ENCODE results near the gene MYO1C. TPM values are rescaled to one million over a fixed set of nuclear protein-coding genes. Genes with fewer than 3 reads are reported as not detected.
"Not testable (repeated sequence)": the region's sequence is repeated elsewhere in the genome, so short reads cannot be mapped to it uniquely, and the experiment has no call there.

Gene MYO1C
- total RNA-seq, 2 donors from 2014 or later: 32.8 to 49.9 TPM

GRCh38 chr17:1518410-1518809 lies 25.9 kb upstream of the MYO1C start:
- ATAC-seq (replicated peaks in 1 of 2): no peak
- H3K36me3 Mint-ChIP-seq (ENCODE audit: insufficient read depth in 2 of 2): peaks cover 0 to 3% of the 10 kb centered on the region in 2 donors
- DNase-seq: no peak
- peaks cover 32% of the 10 kb centered on the region for H3K4me1 Mint-ChIP-seq (ENCODE audit: low read depth)
- H3K9me3 Mint-ChIP-seq: no peaks in the 10 kb centered on the region
- peak overlapping the region; percentile 89 to 95 for H3K4me3 Mint-ChIP-seq
- no peak overlapping the region for H3K27ac Mint-ChIP-seq
- H3K27me3 Mint-ChIP-seq (ENCODE audit: low read depth): no peaks in the 10 kb centered on the region

GRCh38 chr17:1516388-1517161 lies 24.1 kb upstream of the MYO1C start, which contains the start of gene INPP5K:
INPP5K (minus strand) TSS chr17:1516612; CDS start chr17:1516499, 113 bp downstream.
- ATAC-seq (replicated peaks in 1 of 2) (peak; percentile 95), DNase-seq (peak; percentile 98 to 99)
- Mint-ChIP-seq H3K27me3 (ENCODE audit: low read depth) (no peaks in the 10 kb centered on the region), H3K27ac (peak within 1 kb of the TSS; percentile 93), H3K9me3 (no peaks in the 10 kb centered on the region), H3K4me1 (ENCODE audit: low read depth) (peaks cover 36% of the 10 kb centered on the region), H3K4me3 (peak within 1 kb of the TSS; percentile 89 to 95), H3K36me3 (ENCODE audit: insufficient read depth in 2 of 2) (peaks cover 0 to 3% of the 10 kb centered on the region in 2 donors)

GRCh38 chr17:1515640-1516387 lies 23.3 kb upstream of the MYO1C start:
- peak; percentile 10 to 23 for ATAC-seq (replicated peaks in 1 of 2)
- Mint-ChIP-seq H3K4me3 (peak overlapping the region; percentile 89 to 95), H3K27ac (peak overlapping the region; percentile 93)

GRCh38 chr17:1512351-1512750 lies 19.9 kb upstream of the MYO1C start:
- Mint-ChIP-seq H3K9me3 (no peaks in the 10 kb centered on the region), H3K4me3 (no peak overlapping the region), H3K4me1 (ENCODE audit: low read depth) (peaks cover 22% of the 10 kb centered on the region), H3K27ac (no peak overlapping the region), H3K36me3 (ENCODE audit: insufficient read depth in 2 of 2) (no peaks in the 10 kb centered on the region), H3K27me3 (ENCODE audit: low read depth) (no peaks in the 10 kb centered on the region)
- ATAC-seq (replicated peaks in 1 of 2) (no peak), DNase-seq (no peak)

More at GRCh38 chr17:1515640-1516387, 23.3 kb upstream of the MYO1C start:
- peak; percentile 54 to 63 for DNase-seq
- Mint-ChIP-seq H3K4me1 (ENCODE audit: low read depth) (peaks cover 36% of the 10 kb centered on the region), H3K9me3 (no peaks in the 10 kb centered on the region), H3K27me3 (ENCODE audit: low read depth) (no peaks in the 10 kb centered on the region), H3K36me3 (ENCODE audit: insufficient read depth in 2 of 2) (peaks cover 0 to 3% of the 10 kb centered on the region in 2 donors)

- H3K27me3 Mint-ChIP-seq (ENCODE audit: low read depth): no peaks in the 10 kb centered on the region
- H3K4me3 Mint-ChIP-seq: no peak overlapping the region
- H3K9me3 Mint-ChIP-seq: no peaks in the 10 kb centered on the region
- H3K36me3 Mint-ChIP-seq (ENCODE audit: insufficient read depth in 2 of 2): no peaks in the 10 kb centered on the region
- DNase-seq (no peak), ATAC-seq (replicated peaks in 1 of 2) (no peak)
- no peak overlapping the region for H3K27ac Mint-ChIP-seq
- H3K4me1 Mint-ChIP-seq (ENCODE audit: low read depth): peaks cover 21% of the 10 kb centered on the region
These were observed 19.4 kb upstream of the MYO1C start for GRCh38 chr17:1511756-1512321.

GRCh38 chr17:1511290-1511689 lies 18.8 kb upstream of the MYO1C start:
- no peak for ATAC-seq (replicated peaks in 1 of 2)
- no peak for DNase-seq
- Mint-ChIP-seq H3K4me3 (no peak overlapping the region), H3K27ac (no peak overlapping the region), H3K27me3 (ENCODE audit: low read depth) (no peaks in the 10 kb centered on the region), H3K4me1 (ENCODE audit: low read depth) (peaks cover 21% of the 10 kb centered on the region), H3K36me3 (ENCODE audit: insufficient read depth in 2 of 2) (no peaks in the 10 kb centered on the region), H3K9me3 (no peaks in the 10 kb centered on the region)

GRCh38 chr17:1509290-1509881 lies 16.9 kb upstream of the MYO1C start:
- ATAC-seq (replicated peaks in 1 of 2) (no peak), DNase-seq (no peak)
- Mint-ChIP-seq H3K4me1 (ENCODE audit: low read depth) (peaks cover 5% of the 10 kb centered on the region), H3K27ac (no peak overlapping the region), H3K27me3 (ENCODE audit: low read depth) (no peaks in the 10 kb centered on the region), H3K4me3 (no peak overlapping the region), H3K9me3 (no peaks in the 10 kb centered on the region), H3K36me3 (ENCODE audit: insufficient read depth in 2 of 2) (no peaks in the 10 kb centered on the region)

GRCh38 chr17:1508709-1509108 lies 16.2 kb upstream of the MYO1C start:
- not testable (repeated sequence) for H3K27me3 Mint-ChIP-seq (ENCODE audit: low read depth); ATAC-seq (replicated peaks in 1 of 2); H3K4me1 Mint-ChIP-seq (ENCODE audit: low read depth); H3K27ac Mint-ChIP-seq; H3K9me3 Mint-ChIP-seq; H3K4me3 Mint-ChIP-seq; H3K36me3 Mint-ChIP-seq (ENCODE audit: insufficient read depth in 2 of 2); DNase-seq

- DNase-seq: no peak
- Mint-ChIP-seq H3K27me3 (ENCODE audit: low read depth) (no peaks in the 10 kb centered on the region), H3K4me1 (ENCODE audit: low read depth) (no peaks in the 10 kb centered on the region), H3K9me3 (no peaks in the 10 kb centered on the region), H3K4me3 (no peak overlapping the region), H3K36me3 (ENCODE audit: insufficient read depth in 2 of 2) (no peaks in the 10 kb centered on the region), H3K27ac (no peak overlapping the region)
- ATAC-seq (replicated peaks in 1 of 2): no peak
These were observed 14.3 kb upstream of the MYO1C start for GRCh38 chr17:1506649-1507267.

- no peaks in the 10 kb centered on the region for H3K36me3 Mint-ChIP-seq (ENCODE audit: insufficient read depth in 2 of 2)
These were observed 13.1 kb upstream of the MYO1C start for GRCh38 chr17:1505586-1505985.

GRCh38 chr17:1504866-1505265 lies 12.4 kb upstream of the MYO1C start:
- DNase-seq (no peak), ATAC-seq (replicated peaks in 1 of 2) (no peak)
- Mint-ChIP-seq H3K27me3 (ENCODE audit: low read depth) (no peaks in the 10 kb centered on the region), H3K27ac (no peak overlapping the region), H3K4me3 (no peak overlapping the region), H3K4me1 (ENCODE audit: low read depth) (no peaks in the 10 kb centered on the region), H3K36me3 (ENCODE audit: insufficient read depth in 2 of 2) (no peaks in the 10 kb centered on the region), H3K9me3 (no peaks in the 10 kb centered on the region)

More at GRCh38 chr17:1505586-1505985, 13.1 kb upstream of the MYO1C start:
- ATAC-seq (replicated peaks in 1 of 2): no peak
- Mint-ChIP-seq H3K27ac (no peak overlapping the region), H3K4me1 (ENCODE audit: low read depth) (no peaks in the 10 kb centered on the region), H3K9me3 (no peaks in the 10 kb centered on the region), H3K4me3 (no peak overlapping the region), H3K27me3 (ENCODE audit: low read depth) (no peaks in the 10 kb centered on the region)
- DNase-seq: no peak

GRCh38 chr17:1503699-1504098 lies 11.2 kb upstream of the MYO1C start:
- ATAC-seq (replicated peaks in 1 of 2): no peak
- no peaks in the 10 kb centered on the region for H3K27me3 Mint-ChIP-seq (ENCODE audit: low read depth)
- DNase-seq: no peak
- H3K36me3 Mint-ChIP-seq (ENCODE audit: insufficient read depth in 2 of 2): no peaks in the 10 kb centered on the region
- H3K4me1 Mint-ChIP-seq (ENCODE audit: low read depth): no peaks in the 10 kb centered on the region
- H3K9me3 Mint-ChIP-seq: no peaks in the 10 kb centered on the region
- no peak overlapping the region for H3K27ac Mint-ChIP-seq
- no peak overlapping the region for H3K4me3 Mint-ChIP-seq
